ENCODE measurements around the gene RESF1.
"Not testable (repeated sequence)": the region's sequence is repeated elsewhere in the genome, so short reads cannot be mapped to it uniquely, and the experiment has no call there.

RESF1 gene

GRCh38 chr12:31959161-31959700, at the start of gene RESF1:
Gene RESF1 (plus strand): TSS chr12:31959415. CDS start chr12:31980956, 21,541 bp downstream.
- peak; percentile 95 for DNase-seq

- DNase-seq, result no peak
These were observed 44.3 kb upstream of the RESF1 start for GRCh38 chr12:31914927-31915326.

- DNase-seq, result no peak
These were observed 43.8 kb upstream of the RESF1 start for GRCh38 chr12:31915446-31915845.

- DNase-seq, result no peak
These were observed 36.7 kb upstream of the RESF1 start for GRCh38 chr12:31922341-31923062.

GRCh38 chr12:31923063-31923412, 36.2 kb upstream of the RESF1 start:
- no peak for DNase-seq

- DNase-seq, result no peak
These were observed 30.8 kb upstream of the RESF1 start for GRCh38 chr12:31928246-31929026.

GRCh38 chr12:31929027-31929526, 30.1 kb upstream of the RESF1 start:
- no peak for DNase-seq

GRCh38 chr12:31931796-31932715, 27.2 kb upstream of the RESF1 start:
- no peak for DNase-seq

- DNase-seq, result no peak
These were observed 14.9 kb upstream of the RESF1 start for GRCh38 chr12:31944299-31944698.

- no peak for DNase-seq
These were observed 11.2 kb upstream of the RESF1 start for GRCh38 chr12:31947971-31948370.

GRCh38 chr12:31948697-31949359, 10.4 kb upstream of the RESF1 start:
- not testable (repeated sequence) for DNase-seq

- no peak for DNase-seq
These were observed 9.1 kb upstream of the RESF1 start for GRCh38 chr12:31950088-31950487.

GRCh38 chr12:31950492-31950891, 8.7 kb upstream of the RESF1 start:
- no peak for DNase-seq

GRCh38 chr12:31951008-31951407, 8.2 kb upstream of the RESF1 start:
- no peak for DNase-seq

GRCh38 chr12:31951939-31952338, 7.3 kb upstream of the RESF1 start:
- no peak for DNase-seq

GRCh38 chr12:31952418-31952817, 6.8 kb upstream of the RESF1 start:
- DNase-seq, result no peak

GRCh38 chr12:31954925-31955858, 4.0 kb upstream of the RESF1 start:
- DNase-seq, result no peak

GRCh38 chr12:31958569-31959160, 550 bp upstream of the RESF1 start:
- peak; percentile 46 for DNase-seq

GRCh38 chr12:31959701-31960391, 631 bp downstream of the RESF1 start:
- DNase-seq, result peak; percentile 67

- no peak for DNase-seq
These were observed 1.9 kb downstream of the RESF1 start for GRCh38 chr12:31961137-31961536.

Data from NCI-H748 treated with DMSO at 0.1 percent for 48 hours (cell line).